ENCODE measurements around the gene WNT7B. TPM values are rescaled to one million over a fixed set of nuclear protein-coding genes. Genes with fewer than 3 reads are reported as not detected.

The WNT7B gene
- total RNA-seq, 4 donors from 2014 or later, result not detected

GRCh38 chr22:45996241-45997076 is 19.5 kb upstream of the WNT7B start:
- no peaks in the 10 kb centered on the region for H3K27me3 ChIP-seq
- TF ChIP-seq EP300 (IDR thresholded peaks at IDR 0.05; ENCODE audit: low read depth), result no peak
- no peak for TF ChIP-seq CTCF (IDR thresholded peaks at IDR 0.05)
- TF ChIP-seq POLR2A (IDR thresholded peaks at IDR 0.05), result no peak
- TF ChIP-seq POLR2AphosphoS5 (IDR thresholded peaks at IDR 0.05), result no peak
- WGBS, 2 donors (ENCODE audit: low coverage in 1 of 2), result 68% methylated on average over 24 of the region's 29 CpGs; no CpG with 5 or more reads in 1 of the 2 donors
- H3K27ac ChIP-seq, result peak overlapping the region; percentile 84 to 86 (median 84)
- H3K36me3 ChIP-seq, result no peaks in the 10 kb centered on the region
- H3K4me3 ChIP-seq, result no peak overlapping the region
- in situ Hi-C loops (cut with MboI; ENCODE audit: low pct_ligation_motif_present in 1 of 4, low pct_unique_long_range_greater_than_20kb in 1 of 4, low sequenced_read_pairs in 3 of 4), result no loop called here
- peaks cover 16 to 51% (median 34%) of the 10 kb centered on the region in 4 donors for H3K4me1 ChIP-seq
- DNase-seq, result peak; percentile 48
- no peaks in the 10 kb centered on the region for H3K9me3 ChIP-seq
- intact Hi-C loops (cut with DNase I; ENCODE audit: low total_unique reads), result loop anchor here (10.0 kb wide), 1 partner anchor 318 kb away; no protein-coding TSS in a partner anchor

- 80 to 81% methylated on average over 2 to 21 of the region's 27 CpGs for WGBS, 2 donors (ENCODE audit: low coverage in 1 of 2)
- no peaks in the 10 kb centered on the region for H3K9me3 ChIP-seq
- in situ Hi-C loops (cut with MboI; ENCODE audit: low pct_ligation_motif_present in 1 of 4, low pct_unique_long_range_greater_than_20kb in 1 of 4, low sequenced_read_pairs in 3 of 4) (no loop called here), intact Hi-C loops (cut with DNase I; ENCODE audit: low total_unique reads) (loop anchor here (10.0 kb wide), 1 partner anchor 319 kb away; no protein-coding TSS in a partner anchor)
- no peaks in the 10 kb centered on the region for H3K36me3 ChIP-seq
- peak overlapping the region; percentile 84 to 86 (median 84) for H3K27ac ChIP-seq
- no peak for TF ChIP-seq POLR2AphosphoS5 (IDR thresholded peaks at IDR 0.05)
- no peak for TF ChIP-seq EP300 (IDR thresholded peaks at IDR 0.05; ENCODE audit: low read depth)
- no peak for TF ChIP-seq POLR2A (IDR thresholded peaks at IDR 0.05)
- TF ChIP-seq CTCF (IDR thresholded peaks at IDR 0.05), result no peak
- DNase-seq, result no peak
- no peaks in the 10 kb centered on the region for H3K27me3 ChIP-seq
- H3K4me3 ChIP-seq, result no peak overlapping the region
- peaks cover 16 to 49% (median 34%) of the 10 kb centered on the region in 4 donors for H3K4me1 ChIP-seq
These were observed 18.6 kb upstream of the WNT7B start for GRCh38 chr22:45995405-45996101.

- no peaks in the 10 kb centered on the region for H3K27me3 ChIP-seq
- intact Hi-C loops (cut with DNase I; ENCODE audit: low total_unique reads) (loop anchor here (10.0 kb wide), 1 partner anchor 320 kb away; no protein-coding TSS in a partner anchor), in situ Hi-C loops (cut with MboI; ENCODE audit: low pct_ligation_motif_present in 1 of 4, low pct_unique_long_range_greater_than_20kb in 1 of 4, low sequenced_read_pairs in 3 of 4) (loop anchor here in 1 of 4 donors (5.0 kb wide), 1 partner anchor 123 kb away; no protein-coding TSS in a partner anchor)
- H3K36me3 ChIP-seq, result no peaks in the 10 kb centered on the region
- H3K9me3 ChIP-seq, result no peaks in the 10 kb centered on the region
- H3K4me1 ChIP-seq, result peaks cover 16 to 49% (median 34%) of the 10 kb centered on the region in 4 donors
- 36% methylated on average over 27 of the region's 27 CpGs; no CpG with 5 or more reads in 1 of the 2 donors for WGBS, 2 donors (ENCODE audit: low coverage in 1 of 2)
- H3K27ac ChIP-seq, result no peak overlapping the region
- no peak for TF ChIP-seq POLR2A (IDR thresholded peaks at IDR 0.05)
- no peak for TF ChIP-seq EP300 (IDR thresholded peaks at IDR 0.05; ENCODE audit: low read depth)
- no peak for TF ChIP-seq POLR2AphosphoS5 (IDR thresholded peaks at IDR 0.05)
- TF ChIP-seq CTCF (IDR thresholded peaks at IDR 0.05), result peak; percentile 96 to 99 (median 98)
- H3K4me3 ChIP-seq, result no peak overlapping the region
- peak; percentile 83 for DNase-seq
These were observed 17.8 kb upstream of the WNT7B start for GRCh38 chr22:45994491-45995404.

Measured in transverse colon (tissue), 4 donors.